Lower lobe of right lung (tissue), 2 donors: ENCODE data around the gene RPUSD4. TPM values are rescaled to one million over a fixed set of nuclear protein-coding genes. Genes with fewer than 3 reads are reported as not detected.

ENCODE experiments used
- ATAC-seq, 2 donors: fragments of 200-7000 bp; cut with Tn5 transposase; one replicate each; pipeline ENCODE4 v1.9.1; 2020 to 2022; ENCODE audit warnings: mild to moderate bottlenecking in 2 of 2, moderate library complexity in 2 of 2
- DNase-seq: peaks from one replicate; pipeline ENCODE4 v3.0.0-alpha.2; 2020
- H3K27ac ChIP-seq: fragments of 200-600 bp; one replicate; pipeline ENCODE4 v1.8.0; 2022
- H3K27me3 ChIP-seq: fragments of 200-600 bp; one replicate; pipeline ENCODE4 v1.8.0; 2022; ENCODE audit warnings: low read depth
- H3K36me3 ChIP-seq: fragments of 200-600 bp; one replicate; pipeline ENCODE4 v1.8.0; 2022; ENCODE audit warnings: mild to moderate bottlenecking
- H3K4me1 ChIP-seq: fragments of 200-600 bp; one replicate; pipeline ENCODE4 v1.8.0; 2022
- H3K4me3 ChIP-seq: fragments of 200-600 bp; one replicate; pipeline ENCODE4 v1.8.0; 2022; ENCODE audit warnings: mild to moderate bottlenecking
- H3K9me3 ChIP-seq: fragments of 200-600 bp; one replicate; pipeline ENCODE4 v1.8.0; 2022
- CTCF ChIP-seq: fragments of 200-600 bp; IDR thresholded peaks from one replicate; pipeline ENCODE4 v1.8.0; 2022; ENCODE audit warnings: antibody characterized with exemption, mild to moderate bottlenecking
- intact Hi-C: fragments of 100-400 bp; cut with DNase I; formaldehyde crosslinking; loops from one replicate; pipeline ENCODE4 v1.11.0; 2022
- total RNA-seq: library from RNA; stranded (reverse); fragmentation: NEBNext Ultra II Directional; extraction: Animal tissue kit (Norgen Biotek cat#: 25700); gene quantifications from one replicate; pipeline ENCODE4 v1.2.1, GENCODE V29; 2021
- donor health status: DM: no; HTN: yes; CAD: no; lungs with severe emphysema.

Gene RPUSD4
- total RNA-seq, 1 donor from 2014 or later = 25.8 TPM

- DNase-seq (no peak), ATAC-seq (no peak)
- Histone ChIP-seq H3K27ac (peak overlapping the region; percentile 78), H3K4me3 (peak overlapping the region; percentile 75), H3K27me3 (no peaks in the 10 kb centered on the region), H3K9me3 (no peaks in the 10 kb centered on the region), H3K36me3 (peaks cover 37% of the 10 kb centered on the region), H3K4me1 (peaks cover 36% of the 10 kb centered on the region)
- intact Hi-C loops = no loop called here
- TF ChIP-seq CTCF = no peak
These were observed 597 bp downstream of the RPUSD4 start for GRCh38 chr11:126210871-126211235.

GRCh38 chr11:126207896-126208295, 3.6 kb downstream of the RPUSD4 start:
- TF ChIP-seq CTCF = no peak
- Histone ChIP-seq H3K4me1 (peaks cover 15% of the 10 kb centered on the region), H3K9me3 (no peaks in the 10 kb centered on the region), H3K27me3 (no peaks in the 10 kb centered on the region), H3K4me3 (no peak overlapping the region), H3K27ac (no peak overlapping the region), H3K36me3 (peaks cover 67% of the 10 kb centered on the region)
- DNase-seq (no peak), ATAC-seq (no peak)
- intact Hi-C loops = no loop called here

GRCh38 chr11:126205359-126205758, 6.1 kb downstream of the RPUSD4 start:
- Histone ChIP-seq H3K27me3 (no peaks in the 10 kb centered on the region), H3K4me1 (no peaks in the 10 kb centered on the region), H3K36me3 (peaks cover 92% of the 10 kb centered on the region), H3K27ac (no peak overlapping the region), H3K9me3 (no peaks in the 10 kb centered on the region), H3K4me3 (no peak overlapping the region)
- TF ChIP-seq CTCF = no peak
- DNase-seq = no peak
- intact Hi-C loops = no loop called here
- no peak for ATAC-seq

- no peaks in the 10 kb centered on the region for H3K4me1 ChIP-seq
- ATAC-seq (no peak), DNase-seq (no peak)
- peaks cover 95% of the 10 kb centered on the region for H3K36me3 ChIP-seq
- intact Hi-C loops = no loop called here
- no peak for TF ChIP-seq CTCF
- no peaks in the 10 kb centered on the region for H3K27me3 ChIP-seq
- no peaks in the 10 kb centered on the region for H3K9me3 ChIP-seq
- H3K4me3 ChIP-seq = no peak overlapping the region
- no peak overlapping the region for H3K27ac ChIP-seq
These were observed 8.6 kb downstream of the RPUSD4 start for GRCh38 chr11:126202646-126203359.

GRCh38 chr11:126198648-126199047, 12.8 kb downstream of the RPUSD4 start:
- no peak overlapping the region for H3K27ac ChIP-seq
- DNase-seq = no peak
- no peak for TF ChIP-seq CTCF
- no peaks in the 10 kb centered on the region for H3K4me1 ChIP-seq
- H3K9me3 ChIP-seq = no peaks in the 10 kb centered on the region
- no peaks in the 10 kb centered on the region for H3K27me3 ChIP-seq
- no peak for ATAC-seq
- intact Hi-C loops = no loop called here
- no peak overlapping the region for H3K4me3 ChIP-seq
- peaks cover 80% of the 10 kb centered on the region for H3K36me3 ChIP-seq
